Lung (tissue), 12 donors: ENCODE data around the gene USP34. TPM values are rescaled to one million over a fixed set of nuclear protein-coding genes. Genes with fewer than 3 reads are reported as not detected.
A peak's percentile ranks its signal among the peaks of the same experiment; 100 is the strongest.
"Not testable (repeated sequence)": the region's sequence is repeated elsewhere in the genome, so short reads cannot be mapped to it uniquely, and the experiment has no call there.

Experiments
- ATAC-seq: fragments of 200-7000 bp; cut with Tn5 transposase; one replicate; pipeline ENCODE4 v1.9.1; 2020; ENCODE audit warnings: moderate number of reproducible peaks; ENCODE audit not compliant: insufficient read depth, low FRiP score
- DNase-seq, 3 donors: peaks; one replicate each; pipeline ENCODE4 v3.0.0-alpha.2; 2013 to 2017
- H3K27ac ChIP-seq, 2 donors: one replicate each; pipeline ENCODE4 v1.5.1; 2013; ENCODE audit warnings: mild to moderate bottlenecking in 2 of 2, moderate library complexity in 2 of 2, control low read depth in 1 of 2, inconsistent platforms in 1 of 2, low read depth in 1 of 2, low read length in 1 of 2
- H3K27me3 ChIP-seq, 3 donors: one replicate each; pipeline ENCODE4 v1.5.1; 2013; ENCODE audit warnings: low read length in 2 of 3; ENCODE audit not compliant: control insufficient read depth in 3 of 3, insufficient read depth in 3 of 3
- H3K36me3 ChIP-seq, 4 donors: one replicate each; pipeline ENCODE4 v1.5.1; 2013; ENCODE audit warnings: low read length in 4 of 4, mild to moderate bottlenecking in 1 of 4, moderate library complexity in 1 of 4; ENCODE audit not compliant: control insufficient read depth in 4 of 4, insufficient read depth in 4 of 4
- H3K4me1 ChIP-seq, 5 donors: one replicate each; pipeline ENCODE4 v1.5.1; 2013; ENCODE audit warnings: low read length in 5 of 5, mild to moderate bottlenecking in 2 of 5, moderate library complexity in 1 of 5; ENCODE audit not compliant: control insufficient read depth in 5 of 5, insufficient read depth in 5 of 5
- H3K4me3 ChIP-seq: one replicate; pipeline ENCODE4 v1.5.1; 2013; ENCODE audit warnings: mild to moderate bottlenecking, control low read depth, moderate library complexity
- H3K9ac ChIP-seq, 2 donors: one replicate each; pipeline ENCODE4 v1.5.1; 2013; ENCODE audit warnings: low read length in 2 of 2, control low read depth in 1 of 2; ENCODE audit not compliant: insufficient read depth in 1 of 2
- H3K9me3 ChIP-seq, 4 donors: one replicate each; pipeline ENCODE4 v1.5.1; 2013; ENCODE audit warnings: low read length in 3 of 4, mild to moderate bottlenecking in 1 of 4, moderate library complexity in 1 of 4; ENCODE audit not compliant: control insufficient read depth in 4 of 4, insufficient read depth in 3 of 4
- WGBS, 2 donors: extraction: QIAGEN DNeasy Blood & Tissue Kit; methylation state at CpG; one replicate each; pipeline ENCODE4 v1.1.7; 2013; 5-methylcytosine and 5-hydroxymethylcytosine counted together
- polyA plus RNA-seq, 2 donors: library from polyadenylated mRNA; stranded (reverse); fragments of 200-250 nt; gene quantifications; one replicate each; pipeline ENCODE4 v1.2.1, GENCODE V29; 2013
- total RNA-seq, 2 donors: library from RNA; depleted of rRNA in 1 of 2; stranded (reverse); fragments of >200 nt in 1 of 2; gene quantifications; one replicate each; pipeline ENCODE4 v1.2.1, GENCODE V29; 2014 to 2021
- TF ChIP-seq, protein P1 (sequence below): IDR thresholded peaks from 2 replicates; pipeline ENCODE4 v1.5.1; 2012; ENCODE audit warnings: mild to moderate bottlenecking; ENCODE audit errors: control extremely low read depth, extremely low read depth
- donor health status: control.
- donor health status: control.
- donor health status: Bipolar disorder and iron deficiency.
- donor health status: healthy.
- donor health status: DM: yes; HTN: yes; CAD: no.

Gene USP34
- total and polyA plus RNA-seq, 4 donors = 38.7 to 233 (median 67.8) TPM

- Histone ChIP-seq H3K9ac (no peak overlapping the region), H3K4me3 (no peak overlapping the region), H3K27ac (no peak overlapping the region), H3K36me3 (peaks cover 33 to 71% (median 48%) of the 10 kb centered on the region in 4 donors), H3K9me3 (no peaks in the 10 kb centered on the region), H3K27me3 (no peaks in the 10 kb centered on the region), H3K4me1 (no peaks in the 10 kb centered on the region)
- WGBS, 2 donors = 29 to 40% methylated on average over 2 of the region's 2 CpGs
- ATAC-seq (no peak), DNase-seq (peak in 1 of 3 donors; percentile 27)
- TF ChIP-seq, protein P1, sequence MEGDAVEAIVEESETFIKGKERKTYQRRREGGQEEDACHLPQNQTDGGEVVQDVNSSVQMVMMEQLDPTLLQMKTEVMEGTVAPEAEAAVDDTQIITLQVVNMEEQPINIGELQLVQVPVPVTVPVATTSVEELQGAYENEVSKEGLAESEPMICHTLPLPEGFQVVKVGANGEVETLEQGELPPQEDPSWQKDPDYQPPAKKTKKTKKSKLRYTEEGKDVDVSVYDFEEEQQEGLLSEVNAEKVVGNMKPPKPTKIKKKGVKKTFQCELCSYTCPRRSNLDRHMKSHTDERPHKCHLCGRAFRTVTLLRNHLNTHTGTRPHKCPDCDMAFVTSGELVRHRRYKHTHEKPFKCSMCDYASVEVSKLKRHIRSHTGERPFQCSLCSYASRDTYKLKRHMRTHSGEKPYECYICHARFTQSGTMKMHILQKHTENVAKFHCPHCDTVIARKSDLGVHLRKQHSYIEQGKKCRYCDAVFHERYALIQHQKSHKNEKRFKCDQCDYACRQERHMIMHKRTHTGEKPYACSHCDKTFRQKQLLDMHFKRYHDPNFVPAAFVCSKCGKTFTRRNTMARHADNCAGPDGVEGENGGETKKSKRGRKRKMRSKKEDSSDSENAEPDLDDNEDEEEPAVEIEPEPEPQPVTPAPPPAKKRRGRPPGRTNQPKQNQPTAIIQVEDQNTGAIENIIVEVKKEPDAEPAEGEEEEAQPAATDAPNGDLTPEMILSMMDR = no peak
Measured at GRCh38 chr2:61493523-61493942, 22.6 kb upstream of the USP34 start.

- 89 to 95% methylated on average over 2 of the region's 2 CpGs for WGBS, 2 donors
- ATAC-seq (no peak), DNase-seq (no peak)
- no peak overlapping the region for H3K27ac ChIP-seq
- no peak overlapping the region for H3K9ac ChIP-seq
- H3K4me1 ChIP-seq = no peaks in the 10 kb centered on the region
- no peaks in the 10 kb centered on the region for H3K27me3 ChIP-seq
- peaks cover 31 to 66% (median 44%) of the 10 kb centered on the region in 4 donors for H3K36me3 ChIP-seq
- TF ChIP-seq, protein P1 = no peak
- no peak overlapping the region for H3K4me3 ChIP-seq
- H3K9me3 ChIP-seq = no peaks in the 10 kb centered on the region
Measured at GRCh38 chr2:61492476-61492875, 21.6 kb upstream of the USP34 start.

- DNase-seq = peak in 2 of 3 donors; percentile 30 to 47
- Histone ChIP-seq H3K27ac (no peak overlapping the region), H3K9ac (no peak overlapping the region), H3K27me3 (no peaks in the 10 kb centered on the region), H3K9me3 (no peaks in the 10 kb centered on the region), H3K4me3 (no peak overlapping the region), H3K36me3 (peaks cover 13 to 46% (median 28%) of the 10 kb centered on the region in 4 donors), H3K4me1 (peaks cover 0 to 5% (median 0%) of the 10 kb centered on the region in 5 donors)
- TF ChIP-seq, protein P1 = no peak
- no peak for ATAC-seq
- WGBS, 2 donors = 78 to 89% methylated on average over 5 of the region's 5 CpGs
Measured at GRCh38 chr2:61485281-61485680, 14.4 kb upstream of the USP34 start.

- ATAC-seq (no peak), DNase-seq (no peak)
- peaks cover 19 to 55% (median 33%) of the 10 kb centered on the region in 4 donors for H3K36me3 ChIP-seq
- H3K4me3 ChIP-seq = no peak overlapping the region
- H3K9me3 ChIP-seq = no peaks in the 10 kb centered on the region
- no peak overlapping the region for H3K27ac ChIP-seq
- 90 to 92% methylated on average over 6 of the region's 6 CpGs for WGBS, 2 donors
- TF ChIP-seq, protein P1 = no peak
- no peak overlapping the region for H3K9ac ChIP-seq
- no peaks in the 10 kb centered on the region for H3K27me3 ChIP-seq
- H3K4me1 ChIP-seq = no peaks in the 10 kb centered on the region
Measured at GRCh38 chr2:61478086-61478485, 7.2 kb upstream of the USP34 start.

DNA sequence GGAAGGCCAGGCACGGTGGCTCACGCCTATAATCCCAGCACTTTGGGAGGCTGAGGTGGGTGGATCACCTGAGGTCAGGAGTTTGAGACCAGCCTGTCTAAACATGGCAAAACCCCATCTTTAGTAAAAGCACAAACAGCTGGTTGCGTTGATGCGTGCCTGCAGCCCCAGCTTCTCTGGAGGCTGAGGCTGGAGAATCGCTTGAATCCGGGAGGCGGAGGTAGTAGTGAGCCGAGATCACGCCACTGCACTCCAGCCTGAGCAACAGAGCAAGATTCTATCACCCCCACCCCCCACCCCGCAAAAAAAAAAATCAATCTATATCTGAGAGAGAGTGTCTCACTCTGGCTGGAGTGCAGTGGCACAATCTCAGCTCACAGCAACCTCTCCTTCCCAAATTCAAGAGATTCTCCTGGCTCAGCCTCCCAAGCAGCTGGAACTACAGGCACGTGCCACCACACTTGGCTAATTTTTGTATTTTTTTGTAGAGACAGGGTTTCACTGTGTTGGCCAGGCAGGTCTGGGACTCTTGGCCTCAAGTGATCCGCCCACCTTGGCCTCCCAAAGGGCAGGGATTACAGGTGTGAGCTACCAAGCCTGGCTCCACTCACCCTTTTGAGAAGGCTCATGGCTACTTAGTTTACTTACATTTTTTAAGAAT lies 6.2 kb upstream of the USP34 start:
- not testable (repeated sequence) for ATAC-seq, H3K4me3 ChIP-seq, DNase-seq, H3K27ac ChIP-seq, H3K9me3 ChIP-seq, H3K4me1 ChIP-seq, H3K27me3 ChIP-seq, H3K9ac ChIP-seq
- 97 to 98% methylated on average over 12 of the region's 12 CpGs for WGBS, 2 donors
- peaks cover 16 to 46% (median 28%) of the 10 kb centered on the region in 4 donors for H3K36me3 ChIP-seq
